HUES64 (cell line): ENCODE measurements around the gene HEATR5B.
"Not testable (repeated sequence)": the region's sequence is repeated elsewhere in the genome, so short reads cannot be mapped to it uniquely, and the experiment has no call there.

ENCODE experiments used
- H3K27ac ChIP-seq: 2 replicates; pipeline ENCODE4 v1.7.0; 2013; ENCODE audit warnings: low read depth, low read length, inconsistent platforms
- H3K27me3 ChIP-seq: 2 replicates; pipeline ENCODE4 v1.6.1; 2013; ENCODE audit warnings: mild to moderate bottlenecking, low read length; ENCODE audit not compliant: insufficient read depth
- H3K36me3 ChIP-seq: 2 replicates; pipeline ENCODE4 v1.6.1; 2013; ENCODE audit warnings: mild to moderate bottlenecking, low read length; ENCODE audit not compliant: insufficient read depth
- H3K4me1 ChIP-seq: 2 replicates; pipeline ENCODE4 v1.6.1; 2013; ENCODE audit warnings: mild to moderate bottlenecking, low read length, moderate library complexity; ENCODE audit not compliant: insufficient read depth
- H3K4me3 ChIP-seq: 2 replicates; pipeline ENCODE4 v1.5.1; 2013; ENCODE audit warnings: mild to moderate bottlenecking, low read length, moderate library complexity
- H3K9ac ChIP-seq: 2 replicates; pipeline ENCODE4 v1.6.1; 2013; ENCODE audit warnings: mild to moderate bottlenecking, low read depth, low read length
- H3K9me3 ChIP-seq: 2 replicates; pipeline ENCODE4 v1.6.1; 2013; ENCODE audit warnings: low read depth, low read length; ENCODE audit not compliant: insufficient read depth
- WGBS: fragments of 150-250, 120-280 bp; methylation state at CpG from one replicate; pipeline ENCODE4 v1.1.7; 2013; ENCODE audit warnings: missing lambda C conversion rate; 5-methylcytosine and 5-hydroxymethylcytosine counted together

HEATR5B gene

DNA sequence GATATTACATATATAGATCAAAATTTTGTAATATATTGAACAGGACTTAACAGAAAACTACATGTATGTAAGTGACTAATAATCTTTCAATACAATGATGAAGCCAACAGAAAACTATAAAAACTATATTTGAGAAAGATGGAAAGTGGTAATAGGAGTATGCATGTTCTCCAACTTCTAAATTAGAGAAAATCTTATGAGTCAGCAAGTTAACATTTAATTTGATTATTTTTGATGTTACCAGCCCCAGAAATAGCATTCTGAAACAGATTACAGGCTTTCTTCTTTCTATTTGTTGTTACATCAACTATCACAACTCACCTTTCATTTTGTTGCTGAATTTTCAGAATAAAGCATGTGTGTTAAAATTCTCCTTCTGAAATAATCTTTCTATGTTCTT lies 147.6 kb downstream of the HEATR5B start:
- H3K27ac ChIP-seq, H3K9ac ChIP-seq, H3K4me3 ChIP-seq, H3K4me1 ChIP-seq, H3K36me3 ChIP-seq, H3K9me3 ChIP-seq, H3K27me3 ChIP-seq: not testable (repeated sequence)

DNA sequence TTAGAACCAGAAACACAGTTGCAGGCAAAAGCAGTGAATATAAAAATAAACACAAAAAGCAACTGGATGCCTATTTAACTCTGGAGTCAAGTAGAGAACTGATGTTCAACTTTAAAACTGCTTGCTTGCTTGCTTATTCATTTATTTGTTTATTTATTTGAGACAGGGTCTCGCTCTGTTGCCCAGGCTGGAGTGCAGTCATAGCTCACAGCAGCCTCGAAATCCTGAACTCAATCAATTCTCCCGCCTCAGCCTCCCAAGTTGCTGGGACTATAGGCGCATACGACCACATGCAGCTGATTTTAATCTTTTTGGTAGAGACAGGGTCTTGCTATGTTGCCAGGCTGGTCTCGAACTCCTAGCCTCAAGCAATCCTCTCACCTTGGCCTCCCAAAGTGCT lies 152.5 kb downstream of the HEATR5B start:
- not testable (repeated sequence) for H3K9me3 ChIP-seq, H3K36me3 ChIP-seq, H3K9ac ChIP-seq, H3K27me3 ChIP-seq, H3K27ac ChIP-seq, H3K4me3 ChIP-seq
- 97% methylated on average over 6 of the region's 6 CpGs for WGBS
- peaks cover 17% of the 10 kb centered on the region for H3K4me1 ChIP-seq
